IPS-18c (cell line): ENCODE data around the gene ARL3.
"Not testable (repeated sequence)": the region's sequence is repeated elsewhere in the genome, so short reads cannot be mapped to it uniquely, and the experiment has no call there.

Experiments
- H3K4me3 ChIP-seq: 2 replicates; pipeline ENCODE4 v1.7.0; 2013; ENCODE audit warnings: low read depth, mild to moderate bottlenecking, low read length, moderate library complexity; ENCODE audit not compliant: insufficient read depth
- H3K9me3 ChIP-seq: one replicate; pipeline ENCODE4 v1.6.1; 2013; ENCODE audit warnings: mild to moderate bottlenecking, low read length, moderate library complexity; ENCODE audit not compliant: control insufficient read depth, insufficient read depth

Gene ARL3

DNA sequence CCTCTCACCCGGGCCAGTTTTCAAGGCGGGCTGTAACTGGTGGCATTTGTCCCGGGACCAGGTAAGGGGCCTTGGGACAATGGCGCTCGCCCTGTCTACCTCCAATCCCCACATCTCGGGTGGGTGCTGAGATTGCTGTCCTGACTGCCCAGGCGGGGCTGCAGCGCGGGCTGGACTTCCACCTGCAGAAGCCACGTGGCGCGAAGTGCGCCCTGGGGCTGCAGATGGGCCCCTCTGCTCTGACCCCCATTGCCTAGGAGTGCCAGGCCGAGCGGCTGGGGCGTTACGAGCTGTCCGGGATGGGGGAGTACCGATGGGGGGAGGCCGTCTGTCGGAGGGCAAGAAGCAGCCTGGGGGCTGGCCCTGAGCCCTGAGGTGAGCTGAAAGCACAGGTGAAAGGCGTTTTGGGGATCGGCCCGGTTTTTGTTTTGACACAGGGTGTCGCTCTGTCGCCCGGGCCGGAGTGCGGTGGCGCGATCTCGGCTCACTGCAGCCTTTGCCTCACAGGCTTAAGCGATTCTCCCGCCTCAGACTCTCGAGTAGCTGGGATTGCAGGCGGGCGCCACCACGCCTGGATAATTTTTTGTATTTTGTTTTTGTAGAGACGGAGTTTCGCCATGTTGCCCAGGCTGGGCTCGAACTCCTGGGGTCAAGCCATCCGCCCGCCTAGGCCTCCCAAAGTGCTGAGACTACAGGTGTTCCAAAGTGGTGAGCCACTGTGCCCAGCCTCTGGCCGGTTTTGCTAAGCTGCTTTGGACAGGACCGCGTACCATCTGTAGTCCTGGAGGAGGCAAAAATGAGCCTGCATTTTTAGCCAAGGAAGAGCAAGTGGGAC is 641 bp upstream of the ARL3 start, which contains the start of gene SFXN2:
Gene SFXN2 (plus strand): TSS at position 16 of the 835 bp plus-strand sequence. CDS start 12,001 bp downstream, outside the sequence.
- Histone ChIP-seq H3K9me3 (no peaks in the 10 kb centered on the region), H3K4me3 (peak within 1 kb of the TSS; percentile 99)

DNA sequence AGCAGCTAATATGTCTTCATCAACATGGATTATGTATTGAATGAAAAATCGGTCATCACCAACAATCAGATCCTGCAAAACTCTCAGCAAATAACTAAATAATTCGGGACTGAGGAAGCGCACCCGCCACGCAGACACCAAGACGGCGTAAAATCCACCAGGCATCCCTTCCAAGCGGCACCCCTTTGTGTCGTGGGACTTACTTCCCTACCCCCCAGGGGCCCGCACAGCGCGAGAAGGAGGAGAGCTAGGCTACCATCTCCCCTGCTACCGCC is 721 bp downstream of the ARL3 start:
- Histone ChIP-seq H3K4me3 (peak overlapping the region; percentile 99), H3K9me3 (peaks cover 2% of the 10 kb centered on the region)

DNA sequence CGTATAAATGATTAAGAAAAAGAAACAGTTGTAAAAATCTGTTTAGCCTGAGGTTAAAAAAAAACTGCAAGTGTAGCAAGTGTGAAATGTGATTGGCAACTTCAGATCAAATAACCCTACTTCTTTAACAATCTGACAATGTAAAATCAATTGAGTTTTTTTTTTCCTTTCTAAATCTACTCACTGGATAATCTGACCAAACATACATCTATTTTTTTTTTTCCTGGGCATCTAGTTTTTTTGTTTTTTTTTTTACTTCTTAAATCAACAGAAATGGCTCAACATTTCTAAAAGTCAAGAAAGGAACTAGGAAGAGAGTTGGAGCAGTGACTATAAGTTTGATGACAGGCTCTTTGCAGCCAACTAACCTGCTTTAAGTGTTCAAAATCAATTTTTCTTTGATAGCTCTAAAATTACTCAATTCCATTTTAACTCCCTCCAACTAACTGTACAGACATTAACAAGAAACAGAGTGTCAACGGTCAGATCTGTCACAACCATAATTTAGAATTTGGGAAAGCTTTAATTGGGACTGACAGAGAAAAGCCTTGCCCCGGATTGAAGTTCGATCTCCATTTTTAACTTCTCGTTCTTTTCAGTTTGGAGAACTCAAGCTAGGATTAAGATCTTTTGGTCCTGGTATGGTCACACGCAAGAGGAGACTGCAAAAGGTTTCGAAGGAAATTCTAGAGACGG is 1.2 kb downstream of the ARL3 start:
- H3K9me3 ChIP-seq = peaks cover 2% of the 10 kb centered on the region
- H3K4me3 ChIP-seq = peak overlapping the region; percentile 99

DNA sequence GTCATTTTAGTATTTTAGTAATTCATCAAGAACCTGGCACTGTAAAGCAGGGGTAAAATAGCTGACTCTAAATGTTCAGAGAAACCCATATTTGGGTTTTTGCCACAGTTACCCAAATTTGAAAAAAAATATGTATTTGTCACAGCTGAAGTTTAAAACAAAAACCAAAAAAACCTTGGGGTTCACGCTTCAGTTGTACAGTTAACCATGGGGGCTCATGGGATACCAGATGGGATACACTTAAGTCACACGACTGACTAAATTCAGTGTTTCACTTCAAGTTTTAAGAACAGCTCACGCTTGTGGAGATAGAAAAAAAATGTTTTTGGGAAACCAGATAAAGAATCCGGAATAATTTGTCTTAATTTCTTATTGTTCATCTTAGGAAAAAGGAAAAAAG is 2.1 kb downstream of the ARL3 start:
- Histone ChIP-seq H3K9me3 (peaks cover 2% of the 10 kb centered on the region), H3K4me3 (no peak overlapping the region)

DNA sequence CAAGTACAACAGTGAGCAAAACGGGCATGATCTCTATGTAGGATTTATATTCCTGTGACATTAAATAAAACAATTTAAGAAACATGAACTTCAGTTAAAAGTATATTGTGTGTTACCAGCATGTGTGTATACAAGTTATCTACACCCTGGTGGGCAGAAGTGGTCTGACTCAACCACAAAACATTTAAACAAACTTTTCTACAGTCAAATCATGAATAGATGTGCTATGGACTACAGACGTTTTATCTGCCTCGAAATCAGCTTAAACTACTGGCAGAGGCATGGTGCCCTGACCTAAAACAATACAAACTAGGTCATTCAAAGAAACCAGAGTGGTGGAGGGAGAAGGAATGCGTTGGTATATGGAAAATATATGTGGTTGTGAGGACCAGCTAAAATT is 3.6 kb downstream of the ARL3 start:
- Histone ChIP-seq H3K9me3 (peaks cover 2% of the 10 kb centered on the region), H3K4me3 (no peak overlapping the region)

DNA sequence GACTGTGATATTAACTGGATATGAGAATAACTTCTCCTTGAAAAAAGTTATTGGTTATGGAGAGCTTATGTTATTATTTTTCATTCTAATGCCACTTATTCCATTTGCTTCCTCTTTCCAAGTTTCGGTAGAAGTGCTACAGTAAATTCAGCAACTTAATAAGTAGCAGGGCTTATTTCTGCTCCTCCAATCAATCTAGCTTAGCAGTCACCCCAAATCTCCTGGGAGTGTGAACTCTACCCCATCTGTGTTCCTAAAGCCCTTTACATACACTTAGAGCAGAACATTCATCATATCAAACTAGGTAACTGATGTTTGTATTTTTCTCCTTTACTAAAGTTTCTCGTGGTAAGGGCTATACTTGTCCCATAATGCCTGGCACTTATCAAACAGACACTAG is 8.7 kb downstream of the ARL3 start:
- H3K9me3 ChIP-seq = peaks cover 2% of the 10 kb centered on the region
- H3K4me3 ChIP-seq = no peak overlapping the region

DNA sequence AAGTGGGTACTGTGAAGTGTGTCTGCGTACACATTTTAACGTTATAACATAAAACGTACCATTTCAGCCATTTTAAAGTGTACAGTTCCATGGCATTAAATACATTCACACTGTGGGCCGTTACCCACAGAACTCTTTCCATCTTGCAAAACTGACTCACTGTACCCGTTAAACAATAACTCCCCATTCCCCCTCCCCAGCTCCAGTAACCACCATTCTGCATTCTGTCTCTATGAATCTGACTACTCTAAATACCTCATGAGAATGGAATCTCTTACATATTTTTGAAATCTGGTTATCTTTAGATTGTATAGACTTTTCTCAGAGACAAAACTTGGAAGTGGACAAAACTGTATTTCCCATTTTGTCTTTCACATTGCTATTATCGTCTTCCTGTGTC is 9.3 kb downstream of the ARL3 start:
- H3K4me3 ChIP-seq = no peak overlapping the region
- peaks cover 2% of the 10 kb centered on the region for H3K9me3 ChIP-seq

DNA sequence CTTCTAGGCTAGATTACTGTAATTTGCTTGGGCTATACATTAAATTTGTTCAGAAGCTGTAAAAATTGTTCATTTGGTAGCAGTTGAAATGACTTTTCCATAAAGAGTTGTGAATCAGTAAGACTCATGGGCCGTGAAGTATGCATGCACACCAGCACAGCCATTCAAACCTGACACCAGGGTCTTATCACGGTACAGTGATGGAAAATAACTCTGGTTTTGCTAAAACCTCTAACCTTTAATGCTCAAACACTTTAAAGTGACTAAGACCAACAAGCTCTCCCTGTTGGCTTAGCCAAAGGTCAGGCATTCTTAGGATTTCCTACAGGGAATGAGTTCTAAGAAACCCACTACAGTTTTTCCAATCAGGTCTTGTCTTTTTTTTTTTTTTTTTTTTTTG is 11.5 kb downstream of the ARL3 start:
- Histone ChIP-seq H3K4me3 (no peak overlapping the region), H3K9me3 (no peaks in the 10 kb centered on the region)

DNA sequence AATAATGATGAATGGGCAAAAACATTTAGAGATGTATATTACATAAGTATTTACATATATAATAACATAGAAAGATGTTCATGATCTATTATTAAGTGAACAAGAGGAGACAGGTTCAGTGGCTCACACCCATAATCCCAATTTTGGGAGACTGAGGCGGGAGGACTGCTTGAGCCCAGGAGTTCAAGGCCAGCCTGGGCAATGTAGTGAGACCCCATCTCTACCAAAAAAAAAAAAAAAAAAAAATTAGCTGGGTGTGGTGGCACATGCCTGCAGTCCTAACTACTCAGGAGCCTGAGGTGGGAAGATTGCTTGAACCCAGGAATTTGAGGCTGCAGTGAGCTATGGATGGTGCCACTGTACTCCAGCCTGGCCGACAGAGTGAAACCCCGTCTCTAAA is 12.4 kb downstream of the ARL3 start:
- Histone ChIP-seq H3K9me3 (no peaks in the 10 kb centered on the region), H3K4me3 (no peak overlapping the region)

DNA sequence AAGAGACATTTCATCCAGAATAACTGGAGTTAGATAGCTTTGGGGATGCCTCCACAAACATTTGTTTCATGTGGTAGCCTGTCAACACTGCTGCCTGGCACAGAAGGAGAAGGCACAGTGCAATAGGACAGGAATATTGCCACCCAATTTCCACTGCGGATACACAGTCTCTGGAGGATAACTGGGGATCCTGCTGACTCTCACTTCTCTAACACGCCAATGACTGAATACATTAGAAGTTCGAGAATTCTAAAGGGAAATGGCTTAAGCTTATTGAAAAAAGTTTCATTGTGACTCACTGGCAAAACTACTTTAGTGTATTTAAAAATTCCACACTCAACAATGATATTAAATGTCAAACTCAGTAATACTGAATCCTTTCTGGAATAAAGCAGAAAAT is 12.9 kb downstream of the ARL3 start:
- Histone ChIP-seq H3K9me3 (no peaks in the 10 kb centered on the region), H3K4me3 (no peak overlapping the region)

DNA sequence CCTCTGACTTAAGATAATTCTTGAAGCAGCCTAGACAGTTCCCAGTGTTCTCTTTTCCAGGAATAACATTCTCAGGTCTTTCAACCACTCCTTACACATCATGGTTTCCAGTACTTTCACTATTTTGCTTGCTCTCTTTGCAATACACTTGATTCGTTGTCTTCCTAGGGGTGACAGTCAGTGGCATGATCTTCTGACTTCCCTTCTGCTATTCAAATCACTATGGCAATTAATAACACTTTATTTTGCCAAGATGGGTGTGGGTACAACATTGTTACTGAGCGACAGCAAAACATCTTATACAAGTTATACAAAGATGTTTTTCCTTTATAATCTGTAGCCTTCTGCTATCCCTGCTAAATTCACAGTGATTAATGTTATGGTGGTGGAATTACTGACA is 15.3 kb downstream of the ARL3 start:
- H3K9me3 ChIP-seq = no peaks in the 10 kb centered on the region
- no peak overlapping the region for H3K4me3 ChIP-seq

DNA sequence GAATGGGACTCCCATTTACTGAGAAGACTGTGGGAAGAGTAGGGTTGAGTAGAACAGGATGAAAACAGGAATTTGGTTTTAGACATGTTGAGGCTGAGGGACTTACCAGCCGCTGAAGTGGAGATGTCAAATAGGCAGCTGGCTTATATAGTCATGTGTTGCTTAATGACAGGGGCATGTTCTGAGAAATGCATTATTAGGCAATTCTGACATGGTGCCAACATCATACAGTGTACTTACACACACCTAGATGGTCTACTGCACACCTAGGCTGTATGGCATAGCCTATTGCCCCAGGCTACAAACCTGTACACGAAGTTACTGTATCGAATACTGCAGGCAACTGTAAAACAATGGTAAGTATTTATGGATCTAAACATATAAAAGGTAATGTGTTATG is 17.5 kb downstream of the ARL3 start:
- no peak overlapping the region for H3K4me3 ChIP-seq
- no peaks in the 10 kb centered on the region for H3K9me3 ChIP-seq

DNA sequence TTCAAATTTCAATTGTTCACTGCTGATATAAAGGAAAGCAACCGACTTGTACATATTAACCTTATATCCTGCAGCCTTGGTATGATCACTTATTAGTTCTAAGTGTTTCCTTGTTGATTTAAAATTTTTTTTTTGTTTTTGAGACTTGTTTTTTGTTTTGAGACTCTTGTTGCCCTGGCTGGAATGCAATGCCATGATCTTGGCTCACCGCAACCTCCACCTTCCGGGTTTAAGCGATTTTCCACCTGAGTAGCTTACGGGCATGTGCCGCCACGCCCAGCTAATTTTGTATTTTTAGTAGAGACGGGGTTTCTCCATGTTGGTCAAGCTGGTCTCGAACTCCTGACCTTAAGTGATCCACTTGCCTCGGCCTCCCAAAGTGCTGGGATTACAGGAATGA is 18.8 kb downstream of the ARL3 start:
- not testable (repeated sequence) for H3K9me3 ChIP-seq, H3K4me3 ChIP-seq

DNA sequence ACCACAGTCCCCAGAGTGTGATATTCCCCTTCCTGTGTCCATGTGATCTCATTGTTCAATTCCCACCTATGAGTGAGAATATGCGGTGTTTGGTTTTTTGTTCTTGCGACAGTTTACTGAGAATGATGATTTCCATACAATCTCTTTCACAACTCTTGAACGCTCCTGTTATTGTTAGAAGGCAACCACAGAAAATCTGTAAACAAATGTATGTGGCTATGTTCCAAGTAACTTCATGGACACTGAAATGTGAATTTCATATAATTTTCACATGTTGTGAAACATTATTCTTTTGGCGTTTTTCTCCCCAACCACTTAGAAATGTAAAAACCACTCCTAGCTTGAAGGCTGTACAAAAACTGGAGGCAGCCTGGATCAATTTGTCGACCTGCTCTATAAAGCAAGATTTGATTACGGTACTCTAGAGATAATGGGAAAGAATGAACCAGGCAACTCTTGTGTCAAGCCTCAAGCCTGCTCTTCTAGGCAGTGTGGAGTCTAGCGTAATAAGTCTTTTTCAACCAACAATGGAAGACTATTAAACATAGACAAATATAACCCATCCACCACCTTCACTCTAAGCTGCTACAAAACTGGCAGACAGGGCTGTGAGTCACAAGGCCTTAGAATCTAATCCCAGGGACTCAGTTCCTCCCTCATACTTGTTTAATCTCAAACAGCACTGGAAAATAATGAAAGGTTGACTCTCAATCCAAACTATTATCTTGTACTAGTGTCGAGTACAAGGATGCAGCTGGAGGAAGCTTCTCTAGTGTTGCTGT is 22.7 kb downstream of the ARL3 start:
- no peak overlapping the region for H3K4me3 ChIP-seq

DNA sequence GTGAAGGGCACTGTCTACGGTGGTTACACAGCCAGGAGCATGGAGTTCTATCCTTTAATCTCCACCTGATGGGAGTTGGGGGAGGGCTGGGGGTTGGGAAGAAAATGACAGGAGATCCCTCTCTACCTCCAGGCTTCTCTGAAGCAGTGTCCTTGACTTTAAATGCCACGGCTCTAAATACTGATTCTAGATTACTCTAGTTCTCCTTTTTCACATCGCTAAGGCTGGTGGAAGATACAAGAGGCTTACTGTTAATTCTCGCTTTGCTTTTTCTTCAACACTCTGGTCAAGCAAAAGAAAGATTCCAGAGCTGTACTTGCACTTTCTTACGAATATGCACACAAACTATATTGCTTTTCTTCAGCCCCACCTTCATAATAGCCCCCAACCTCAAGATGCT is 30.5 kb downstream of the ARL3 start:
- Histone ChIP-seq H3K9me3 (no peaks in the 10 kb centered on the region), H3K4me3 (no peak overlapping the region)

More for the DNA sequence above, 22.7 kb downstream of the ARL3 start:
- no peaks in the 10 kb centered on the region for H3K9me3 ChIP-seq

DNA sequence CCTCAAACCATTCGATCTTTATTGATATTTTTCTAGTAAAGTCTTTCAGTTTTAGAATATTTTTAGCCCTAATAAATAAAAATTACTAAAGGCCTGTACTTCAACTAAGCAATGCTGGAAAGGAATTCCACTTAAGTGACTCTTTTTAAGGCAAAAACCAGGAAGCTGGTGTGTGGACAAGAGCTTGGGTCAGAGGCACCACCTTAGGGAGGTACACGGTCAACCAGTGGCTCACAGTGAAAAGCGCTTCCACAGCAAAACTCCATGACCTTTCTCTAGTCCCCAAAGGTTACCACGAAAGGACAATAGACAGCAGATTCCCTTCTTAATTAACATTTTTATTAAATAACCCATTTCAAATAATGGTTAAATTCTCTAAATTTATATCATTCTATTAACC is 31.2 kb downstream of the ARL3 start:
- Histone ChIP-seq H3K9me3 (no peaks in the 10 kb centered on the region), H3K4me3 (no peak overlapping the region)

DNA sequence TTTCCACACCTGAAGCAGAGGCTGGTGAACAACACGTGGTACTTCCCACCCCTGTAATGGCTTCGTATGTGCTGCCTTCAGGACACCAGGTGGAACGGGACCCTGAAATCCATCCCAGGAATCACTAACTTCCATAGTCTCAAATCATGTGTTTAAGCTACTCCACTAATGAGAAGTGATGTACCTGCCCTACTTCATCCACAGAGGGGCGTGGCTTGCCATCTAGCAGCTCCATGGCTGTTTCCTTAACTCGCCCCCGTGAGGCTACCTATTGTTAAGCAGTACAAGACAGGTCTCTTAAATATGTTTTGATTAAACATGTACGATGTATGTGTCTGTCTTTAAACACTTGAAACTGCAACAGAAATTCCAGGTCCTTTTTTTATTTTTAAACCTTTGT is 31.8 kb downstream of the ARL3 start:
- Histone ChIP-seq H3K4me3 (no peak overlapping the region), H3K9me3 (no peaks in the 10 kb centered on the region)

DNA sequence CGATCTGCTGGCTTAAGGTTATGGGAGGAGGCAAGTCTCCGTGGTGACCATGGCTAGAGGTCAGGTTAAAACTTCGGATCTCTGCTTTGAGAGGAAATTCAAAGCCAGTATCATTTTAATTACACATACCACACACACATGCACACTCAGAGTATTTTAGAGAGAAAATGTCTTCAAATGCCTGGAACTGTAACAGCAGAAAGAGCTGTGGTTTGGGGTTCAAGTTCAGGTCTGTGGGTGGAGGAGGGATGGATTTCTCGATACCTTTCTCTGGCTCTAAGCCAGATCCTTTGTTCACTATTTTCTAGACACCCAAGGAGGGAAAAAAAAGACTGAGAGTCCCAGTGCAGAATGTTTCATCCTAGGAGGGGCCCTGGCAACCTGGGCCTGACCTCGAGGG is 32.5 kb downstream of the ARL3 start:
- no peaks in the 10 kb centered on the region for H3K9me3 ChIP-seq
- no peak overlapping the region for H3K4me3 ChIP-seq
